Progenitor cell of endocrine pancreas (in vitro differentiated cells): ENCODE data around the gene MBIP. TPM values are rescaled to one million over a fixed set of nuclear protein-coding genes. Genes with fewer than 3 reads are reported as not detected.

Experiments used
- DNase-seq: peaks from one replicate; pipeline ENCODE4 v3.0.0; 2021; ENCODE audit warnings: low spot score; ENCODE audit not compliant: unreplicated experiment
- H3K27ac Mint-ChIP-seq: 2 replicates; pipeline ENCODE4 v1.8.0; 2021; ENCODE audit warnings: mild to moderate bottlenecking, moderate library complexity, mixed read lengths
- H3K27me3 Mint-ChIP-seq: 2 replicates; pipeline ENCODE4 v1.8.0; 2021; ENCODE audit warnings: mixed read lengths
- H3K36me3 Mint-ChIP-seq: 2 replicates; pipeline ENCODE4 v1.8.0; 2022; ENCODE audit warnings: mixed read lengths; ENCODE audit not compliant: insufficient read depth
- H3K4me1 Mint-ChIP-seq: 2 replicates; pipeline ENCODE4 v1.8.0; 2021; ENCODE audit warnings: low read depth, mixed read lengths
- H3K4me3 Mint-ChIP-seq: 2 replicates; pipeline ENCODE4 v1.8.0; 2021; ENCODE audit warnings: low read depth, mild to moderate bottlenecking, moderate library complexity, mixed read lengths
- H3K9me3 Mint-ChIP-seq: 2 replicates; pipeline ENCODE4 v1.8.0; 2021; ENCODE audit warnings: low read depth, mixed read lengths
- total RNA-seq: library from RNA; stranded (reverse); gene quantifications from 2 replicates; pipeline ENCODE4 v1.2.1, GENCODE V29; 2021
- TF ChIP-seq, protein P1 (sequence below): fragments of 200-600 bp; sonication (generic); IDR thresholded peaks from one replicate; pipeline ENCODE4 v1.5.0; 2021; ENCODE audit warnings: antibody characterized with exemption, mild to moderate bottlenecking; ENCODE audit not compliant: unreplicated experiment

MBIP gene
- total RNA-seq, 1 donor from 2014 or later, result 32.8 TPM

DNA sequence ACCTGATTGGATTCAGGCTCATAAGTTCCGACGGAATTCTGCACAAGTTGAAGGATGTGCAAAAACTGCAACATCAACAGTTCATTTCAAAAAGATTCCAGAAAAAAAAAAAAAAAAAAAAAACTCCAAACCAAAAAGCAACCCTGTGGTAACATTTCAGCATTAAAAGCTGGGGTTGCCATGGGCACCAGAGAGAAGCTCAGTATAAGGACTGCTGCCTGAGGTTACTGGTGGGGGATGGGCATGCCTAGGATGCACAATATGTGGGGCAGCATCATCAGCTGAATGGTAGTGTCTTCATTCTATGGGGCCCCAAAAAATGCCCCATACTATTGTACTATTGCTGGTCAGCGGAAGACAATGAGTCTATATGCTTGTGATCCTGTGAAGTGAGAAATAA, 44.7 kb downstream of the MBIP start:
- peaks cover 2% of the 10 kb centered on the region for H3K4me1 Mint-ChIP-seq
- H3K4me3 Mint-ChIP-seq, result no peak overlapping the region
- H3K9me3 Mint-ChIP-seq, result no peaks in the 10 kb centered on the region
- H3K27me3 Mint-ChIP-seq, result peaks cover 70% of the 10 kb centered on the region
- DNase-seq, result no peak
- no peaks in the 10 kb centered on the region for H3K36me3 Mint-ChIP-seq
- TF ChIP-seq, protein P1, sequence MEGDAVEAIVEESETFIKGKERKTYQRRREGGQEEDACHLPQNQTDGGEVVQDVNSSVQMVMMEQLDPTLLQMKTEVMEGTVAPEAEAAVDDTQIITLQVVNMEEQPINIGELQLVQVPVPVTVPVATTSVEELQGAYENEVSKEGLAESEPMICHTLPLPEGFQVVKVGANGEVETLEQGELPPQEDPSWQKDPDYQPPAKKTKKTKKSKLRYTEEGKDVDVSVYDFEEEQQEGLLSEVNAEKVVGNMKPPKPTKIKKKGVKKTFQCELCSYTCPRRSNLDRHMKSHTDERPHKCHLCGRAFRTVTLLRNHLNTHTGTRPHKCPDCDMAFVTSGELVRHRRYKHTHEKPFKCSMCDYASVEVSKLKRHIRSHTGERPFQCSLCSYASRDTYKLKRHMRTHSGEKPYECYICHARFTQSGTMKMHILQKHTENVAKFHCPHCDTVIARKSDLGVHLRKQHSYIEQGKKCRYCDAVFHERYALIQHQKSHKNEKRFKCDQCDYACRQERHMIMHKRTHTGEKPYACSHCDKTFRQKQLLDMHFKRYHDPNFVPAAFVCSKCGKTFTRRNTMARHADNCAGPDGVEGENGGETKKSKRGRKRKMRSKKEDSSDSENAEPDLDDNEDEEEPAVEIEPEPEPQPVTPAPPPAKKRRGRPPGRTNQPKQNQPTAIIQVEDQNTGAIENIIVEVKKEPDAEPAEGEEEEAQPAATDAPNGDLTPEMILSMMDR, result no peak
- H3K27ac Mint-ChIP-seq, result no peak overlapping the region

DNA sequence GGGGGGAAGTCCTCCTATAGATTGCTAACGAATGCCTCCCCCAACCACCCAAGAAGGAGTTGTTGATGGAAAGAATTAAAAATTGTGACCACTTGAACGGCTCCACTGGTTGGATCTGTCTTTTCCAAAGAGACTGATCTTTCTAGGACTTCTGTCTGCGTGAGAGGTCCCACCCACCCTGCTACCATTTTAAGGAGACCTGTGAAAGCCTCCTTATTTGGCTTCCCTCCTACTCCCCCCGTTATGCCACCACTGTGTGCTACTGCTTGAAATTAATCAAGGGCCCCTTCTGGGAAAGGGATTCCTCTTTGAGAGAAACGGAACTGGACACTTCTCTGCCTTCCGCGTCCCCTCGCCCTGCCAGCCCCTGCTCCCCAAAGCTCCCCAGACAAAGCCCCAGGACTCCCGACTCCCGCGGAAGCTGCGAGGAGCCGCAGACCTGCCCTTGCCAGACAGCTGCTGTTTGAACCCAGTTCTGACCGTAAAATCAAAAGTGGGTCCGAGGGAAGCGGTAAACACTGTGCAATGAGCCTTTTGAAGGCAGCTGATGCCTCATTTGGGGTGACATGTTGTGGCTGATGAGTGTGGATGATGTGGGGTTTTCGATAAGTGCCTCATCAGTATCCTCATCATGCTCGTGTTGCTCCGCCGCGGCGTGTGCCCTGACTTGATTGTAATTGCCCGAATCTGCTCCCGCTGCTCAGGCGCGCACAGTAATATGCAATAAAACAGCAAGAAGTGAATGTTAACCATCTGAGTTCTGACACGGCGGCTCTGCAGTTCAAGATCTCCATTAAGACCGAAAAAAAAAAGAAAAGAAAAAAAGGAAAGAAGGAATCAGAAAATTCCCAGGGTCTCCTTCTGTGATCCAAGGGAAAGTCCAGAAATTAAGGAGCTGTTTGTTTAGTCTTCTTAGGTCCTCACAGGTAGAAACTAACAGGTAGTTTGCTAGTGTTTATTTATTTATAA, 48.2 kb downstream of the MBIP start:
- H3K9me3 Mint-ChIP-seq, result no peaks in the 10 kb centered on the region
- no peaks in the 10 kb centered on the region for H3K36me3 Mint-ChIP-seq
- H3K4me1 Mint-ChIP-seq, result peaks cover 2% of the 10 kb centered on the region
- peaks cover 89% of the 10 kb centered on the region for H3K27me3 Mint-ChIP-seq
- no peak for DNase-seq
- H3K4me3 Mint-ChIP-seq, result peak overlapping the region; percentile 28
- H3K27ac Mint-ChIP-seq, result no peak overlapping the region
- TF ChIP-seq, protein P1, result no peak

DNA sequence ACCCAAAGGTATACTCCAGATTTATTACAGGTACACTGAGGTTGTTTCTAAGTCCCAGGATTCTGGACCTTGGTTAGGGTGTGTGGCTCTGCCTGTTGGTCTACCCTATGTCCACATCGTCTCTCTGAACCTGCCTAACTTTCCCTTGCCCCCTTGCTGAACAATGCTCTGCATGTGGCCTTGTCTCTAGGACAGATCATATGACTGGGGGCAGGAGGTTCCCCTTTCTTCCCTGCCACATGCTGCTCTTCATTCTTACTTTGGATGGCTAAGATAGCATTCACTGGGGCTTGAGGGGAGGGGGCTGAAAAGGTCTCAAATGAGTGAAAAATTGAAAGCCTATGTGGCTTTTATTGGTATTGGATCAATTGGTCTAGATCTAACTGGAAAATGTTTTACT, 49.2 kb downstream of the MBIP start:
- Mint-ChIP-seq H3K4me1 (peaks cover 2% of the 10 kb centered on the region), H3K4me3 (no peak overlapping the region)
- TF ChIP-seq, protein P1, result no peak

DNA sequence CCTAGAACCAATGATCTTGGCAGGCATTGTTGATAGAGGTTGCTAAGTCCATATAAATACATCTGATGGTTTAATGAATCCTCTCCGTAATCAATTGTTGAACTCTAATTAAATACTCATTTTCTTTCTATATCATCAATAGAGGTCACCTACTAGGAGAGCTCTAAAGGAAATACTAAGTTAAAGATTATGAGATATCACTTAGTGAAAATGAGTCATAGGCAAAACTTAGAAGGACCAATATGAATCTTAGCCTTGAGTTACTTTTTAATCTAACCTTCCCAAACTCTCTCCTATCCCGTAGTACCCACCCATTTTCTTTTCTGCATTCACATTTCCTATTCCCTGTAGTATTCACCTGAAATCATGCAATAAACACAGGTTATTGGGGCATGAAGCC, 50.2 kb downstream of the MBIP start:
- Mint-ChIP-seq H3K4me3 (no peak overlapping the region), H3K9me3 (no peaks in the 10 kb centered on the region), H3K4me1 (peaks cover 2% of the 10 kb centered on the region), H3K27me3 (peaks cover 90% of the 10 kb centered on the region), H3K27ac (no peak overlapping the region), H3K36me3 (no peaks in the 10 kb centered on the region)
- no peak for DNase-seq
- TF ChIP-seq, protein P1, result no peak

More for the DNA sequence above, 49.2 kb downstream of the MBIP start:
- Mint-ChIP-seq H3K9me3 (no peaks in the 10 kb centered on the region), H3K27ac (no peak overlapping the region), H3K36me3 (no peaks in the 10 kb centered on the region), H3K27me3 (peaks cover 86% of the 10 kb centered on the region)
- DNase-seq, result no peak

DNA sequence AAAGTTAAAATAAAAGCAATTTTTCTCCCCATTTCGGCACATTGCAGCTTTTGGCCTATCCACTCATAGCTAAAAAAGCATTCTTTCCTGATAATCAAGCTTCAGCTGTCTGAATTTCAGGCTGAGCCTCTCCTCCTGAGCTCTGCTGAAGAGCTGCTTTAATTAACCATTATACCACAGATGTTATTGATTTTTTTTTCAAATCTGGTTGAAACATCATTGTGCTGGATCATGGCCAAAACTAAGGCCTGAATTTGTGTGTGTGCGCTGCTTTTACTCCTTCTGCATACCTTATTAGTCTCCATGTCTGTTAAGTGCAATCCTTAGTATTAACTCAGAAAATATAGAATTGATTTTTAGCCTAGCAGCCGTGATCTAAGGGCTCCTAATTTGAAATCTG, 52.3 kb downstream of the MBIP start:
- Mint-ChIP-seq H3K9me3 (no peaks in the 10 kb centered on the region), H3K4me1 (peaks cover 2% of the 10 kb centered on the region), H3K4me3 (no peak overlapping the region), H3K27ac (no peak overlapping the region), H3K36me3 (no peaks in the 10 kb centered on the region), H3K27me3 (peaks cover 87% of the 10 kb centered on the region)
- DNase-seq, result no peak
- TF ChIP-seq, protein P1, result no peak
